ENCODE data around the gene SGO1. TPM values are rescaled to one million over a fixed set of nuclear protein-coding genes. Genes with fewer than 3 reads are reported as not detected.
"Not testable (repeated sequence)": the region's sequence is repeated elsewhere in the genome, so short reads cannot be mapped to it uniquely, and the experiment has no call there.

SGO1 gene
- total RNA-seq: 3.8 TPM

GRCh38 chr3:20185679-20186599, at the start of gene SGO1:
Gene SGO1 (minus strand): TSS chr3:20186206. CDS start chr3:20184027, 2,179 bp downstream.
- DNase-seq: peak; percentile 99

GRCh38 chr3:20235796-20236195, 49.8 kb upstream of the SGO1 start:
- DNase-seq: no peak

- DNase-seq: no peak
These were observed 47.1 kb upstream of the SGO1 start for GRCh38 chr3:20232906-20233780.

GRCh38 chr3:20230954-20231353, 44.9 kb upstream of the SGO1 start:
- no peak for DNase-seq

GRCh38 chr3:20225769-20226168, 39.8 kb upstream of the SGO1 start:
- peak; percentile 73 for DNase-seq

GRCh38 chr3:20222274-20222673, 36.3 kb upstream of the SGO1 start:
- no peak for DNase-seq

GRCh38 chr3:20218215-20218614, 32.2 kb upstream of the SGO1 start:
- peak; percentile 5 for DNase-seq

GRCh38 chr3:20215636-20216035, 29.6 kb upstream of the SGO1 start:
- DNase-seq: no peak

- DNase-seq: not testable (repeated sequence)
These were observed 27.5 kb upstream of the SGO1 start for GRCh38 chr3:20213491-20213890.

- not testable (repeated sequence) for DNase-seq
These were observed 21.9 kb upstream of the SGO1 start for GRCh38 chr3:20207945-20208344.

- not testable (repeated sequence) for DNase-seq
These were observed 19.9 kb upstream of the SGO1 start for GRCh38 chr3:20205898-20206297.

GRCh38 chr3:20201143-20201542, 15.1 kb upstream of the SGO1 start:
- no peak for DNase-seq

GRCh38 chr3:20197775-20198174, 11.8 kb upstream of the SGO1 start:
- no peak for DNase-seq

GRCh38 chr3:20194793-20195460, 8.9 kb upstream of the SGO1 start:
- no peak for DNase-seq

- no peak for DNase-seq
These were observed 5.0 kb upstream of the SGO1 start for GRCh38 chr3:20190991-20191390.

- DNase-seq: peak; percentile 48
These were observed 596 bp upstream of the SGO1 start for GRCh38 chr3:20186600-20187004.

GRCh38 chr3:20185331-20185678, 701 bp downstream of the SGO1 start:
- peak; percentile 25 for DNase-seq

- DNase-seq: no peak
These were observed 3.8 kb downstream of the SGO1 start for GRCh38 chr3:20182206-20182605.

- no peak for DNase-seq
These were observed 4.7 kb downstream of the SGO1 start for GRCh38 chr3:20181276-20181675.

- DNase-seq: no peak
These were observed 12.1 kb downstream of the SGO1 start for GRCh38 chr3:20173844-20174410.

GRCh38 chr3:20161714-20162113, 24.3 kb downstream of the SGO1 start:
- DNase-seq: no peak

- no peak for DNase-seq
These were observed 25.8 kb downstream of the SGO1 start for GRCh38 chr3:20160230-20160629.
